ENCODE measurements around the gene DYNLT3. TPM values are rescaled to one million over a fixed set of nuclear protein-coding genes. Genes with fewer than 3 reads are reported as not detected.

DYNLT3 gene
- total RNA-seq, 2 experiments from 2014 or later: 12.7 to 13.1 TPM

DNA sequence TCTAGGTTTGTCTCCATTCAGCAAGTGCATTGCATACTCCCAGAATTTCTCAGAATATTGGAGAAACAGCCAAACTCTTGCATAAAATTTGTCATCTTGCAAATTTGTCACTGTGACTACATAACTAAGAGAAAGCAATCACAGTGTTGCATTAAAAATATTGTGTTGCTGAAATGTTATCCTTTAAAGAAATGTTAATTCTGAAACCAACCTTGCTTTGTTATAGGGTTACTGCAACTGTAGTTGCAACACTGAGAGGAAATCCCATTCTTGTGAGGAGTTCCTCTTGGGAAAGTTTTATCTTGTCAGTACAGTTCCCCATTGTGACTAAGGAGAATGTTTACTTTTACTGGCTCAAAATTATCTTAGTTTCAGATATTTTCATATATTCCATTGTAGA, 46.7 kb downstream of the DYNLT3 start:
- Mint-ChIP-seq H3K27ac (no peak overlapping the region), H3K4me3 (no peak overlapping the region), H3K27me3 (no peaks in the 10 kb centered on the region), H3K36me3 (ENCODE audit: low read depth) (no peaks in the 10 kb centered on the region), H3K4me1 (peaks cover 12% of the 10 kb centered on the region), H3K9me3 (no peaks in the 10 kb centered on the region)
- ChIA-PET POLR2A (no interaction called here), CTCF (no interaction called here)
- no peak for DNase-seq

DNA sequence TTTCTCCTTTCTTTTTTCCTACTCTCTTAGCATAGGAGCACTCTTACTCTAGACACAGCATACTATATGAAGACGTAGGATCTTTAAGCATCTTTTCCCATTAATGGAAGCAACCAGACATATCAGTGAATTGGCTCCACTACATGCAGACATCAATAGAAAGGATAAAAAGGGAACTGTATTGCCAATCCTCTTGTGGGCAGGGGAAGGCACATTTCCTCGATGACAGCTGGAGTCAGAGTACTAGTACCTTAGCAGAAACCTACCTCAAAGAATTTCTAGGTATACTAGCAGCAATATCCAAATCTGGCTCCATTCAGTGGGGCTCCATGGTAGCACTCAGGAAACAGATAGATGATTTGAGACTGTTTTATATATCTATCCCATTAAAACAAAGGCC, 47.4 kb downstream of the DYNLT3 start:
- no peaks in the 10 kb centered on the region for H3K9me3 Mint-ChIP-seq
- no peaks in the 10 kb centered on the region for H3K27me3 Mint-ChIP-seq
- no peak for DNase-seq
- no peak overlapping the region for H3K4me3 Mint-ChIP-seq
- POLR2A ChIA-PET: no interaction called here
- peaks cover 12% of the 10 kb centered on the region for H3K4me1 Mint-ChIP-seq
- H3K27ac Mint-ChIP-seq: no peak overlapping the region
- H3K36me3 Mint-ChIP-seq (ENCODE audit: low read depth): no peaks in the 10 kb centered on the region
- CTCF ChIA-PET: interaction anchor here (1.2 kb wide), 1 partner anchor 19 kb away, joined by 4 read pairs; no protein-coding TSS in a partner anchor

DNA sequence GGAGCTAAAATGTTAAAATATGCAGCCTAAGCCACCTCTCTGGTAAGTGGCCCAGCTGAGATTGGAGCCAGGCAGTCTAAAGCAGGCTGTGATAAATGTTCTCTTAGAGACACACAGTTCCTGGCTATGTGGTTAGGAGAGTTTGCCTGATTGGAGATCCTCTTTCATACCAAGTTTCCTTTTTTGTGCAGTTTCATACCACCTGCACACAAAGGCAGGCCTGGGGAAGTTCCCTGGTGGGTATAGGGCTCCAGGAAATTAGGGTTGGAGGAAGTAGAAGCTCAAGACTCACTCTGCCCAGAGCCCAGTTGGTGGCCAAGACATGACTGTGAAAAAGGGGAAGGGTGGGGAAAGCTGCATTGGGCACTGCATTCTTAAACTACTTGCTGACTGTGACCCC, 50.6 kb downstream of the DYNLT3 start:
- Mint-ChIP-seq H3K9me3 (no peaks in the 10 kb centered on the region), H3K36me3 (ENCODE audit: low read depth) (no peaks in the 10 kb centered on the region), H3K27ac (no peak overlapping the region), H3K27me3 (no peaks in the 10 kb centered on the region), H3K4me1 (peaks cover 12% of the 10 kb centered on the region), H3K4me3 (no peak overlapping the region)
- no peak for DNase-seq
- POLR2A ChIA-PET: no interaction called here
- CTCF ChIA-PET: no interaction called here

DNA sequence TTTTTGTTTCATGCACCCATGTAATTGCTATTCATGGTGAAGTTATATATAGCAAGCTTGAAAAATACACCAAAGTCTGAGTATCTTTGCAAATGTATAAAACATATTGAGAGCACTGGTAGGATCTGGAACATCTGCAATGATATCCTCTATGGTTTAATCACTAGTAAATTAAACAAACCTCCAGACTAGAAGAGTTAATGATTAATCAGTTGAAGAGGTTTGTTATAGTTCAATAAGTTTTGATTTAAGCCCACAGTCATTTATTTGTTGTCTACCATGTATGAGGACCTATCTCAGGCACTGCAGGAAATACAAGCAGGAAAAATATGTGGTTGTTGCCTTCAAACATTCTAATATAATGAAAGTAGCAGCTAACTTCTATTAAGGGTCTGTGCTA, 51.1 kb downstream of the DYNLT3 start:
- no peak for DNase-seq
- ChIA-PET CTCF (no interaction called here), POLR2A (no interaction called here)
- Mint-ChIP-seq H3K27ac (no peak overlapping the region), H3K36me3 (ENCODE audit: low read depth) (no peaks in the 10 kb centered on the region), H3K4me3 (no peak overlapping the region), H3K4me1 (peaks cover 12% of the 10 kb centered on the region), H3K9me3 (no peaks in the 10 kb centered on the region), H3K27me3 (no peaks in the 10 kb centered on the region)

Other genes starting within 250 kb of the DYNLT3 start
- under 1 TPM; 0.02 to 0.04 TPM for gene XK, start 161.8 kb downstream of the DYNLT3 start, total RNA-seq
- not detected for gene CYBB, start 67.5 kb downstream of the DYNLT3 start, total RNA-seq
- gene SYTL5, start 159.0 kb upstream of the DYNLT3 start, total RNA-seq: not detected

Data from activated CD4-positive, alpha-beta T cell treated with anti-CD3 and anti-CD28 coated beads, Interleukin-2, amount 10 ng/mL, durations not matched to agents 7 days and 5 days (primary cell).